ENCODE results near the gene CTNNAL1. TPM values are rescaled to one million over a fixed set of nuclear protein-coding genes. Genes with fewer than 3 reads are reported as not detected.

Gene CTNNAL1
- total and polyA plus RNA-seq, 3 donors from 2014 or later = 52.3 to 92.7 (median 86.4) TPM

- TF ChIP-seq CTCF (IDR thresholded peaks at IDR 0.05) = no peak
- no peak for TF ChIP-seq POLR2A (IDR thresholded peaks at IDR 0.05)
- Histone ChIP-seq H3K36me3 (ENCODE audit: low read depth, missing control alignments) (no peaks in the 10 kb centered on the region), H3K4me1 (peaks cover 6% of the 10 kb centered on the region), H3K27ac (no peak overlapping the region), H3K27me3 (no peaks in the 10 kb centered on the region), H3K9me3 (no peaks in the 10 kb centered on the region), H3K4me3 (no peak overlapping the region)
- DNase-seq = no peak
- WGBS, 2 donors = 57 to 65% methylated on average over 6 of the region's 6 CpGs
- intact Hi-C loops (cut with DNase I; ENCODE audit: low total_unique reads) = no loop called here
These were observed 7.5 kb upstream of the CTNNAL1 start for GRCh38 chr9:109020581-109021511.

GRCh38 chr9:109020113-109020512, 6.8 kb upstream of the CTNNAL1 start:
- no peak for DNase-seq
- H3K9me3 ChIP-seq = no peaks in the 10 kb centered on the region
- WGBS, 2 donors = 69 to 76% methylated on average over 3 of the region's 3 CpGs
- no peaks in the 10 kb centered on the region for H3K27me3 ChIP-seq
- intact Hi-C loops (cut with DNase I; ENCODE audit: low total_unique reads) = no loop called here
- H3K4me1 ChIP-seq = peaks cover 6% of the 10 kb centered on the region
- no peak overlapping the region for H3K27ac ChIP-seq
- TF ChIP-seq CTCF (IDR thresholded peaks at IDR 0.05) = no peak
- no peak for TF ChIP-seq POLR2A (IDR thresholded peaks at IDR 0.05)
- no peaks in the 10 kb centered on the region for H3K36me3 ChIP-seq (ENCODE audit: low read depth, missing control alignments)
- H3K4me3 ChIP-seq = no peak overlapping the region

GRCh38 chr9:109019420-109019819, 6.1 kb upstream of the CTNNAL1 start:
- no peaks in the 10 kb centered on the region for H3K9me3 ChIP-seq
- H3K36me3 ChIP-seq (ENCODE audit: low read depth, missing control alignments) = no peaks in the 10 kb centered on the region
- no peak overlapping the region for H3K4me3 ChIP-seq
- peaks cover 6% of the 10 kb centered on the region for H3K4me1 ChIP-seq
- TF ChIP-seq CTCF (IDR thresholded peaks at IDR 0.05) (no peak), POLR2A (IDR thresholded peaks at IDR 0.05) (no peak)
- WGBS, 2 donors = 66 to 69% methylated on average over 3 of the region's 3 CpGs
- intact Hi-C loops (cut with DNase I; ENCODE audit: low total_unique reads) = no loop called here
- no peak overlapping the region for H3K27ac ChIP-seq
- no peak for DNase-seq
- H3K27me3 ChIP-seq = no peaks in the 10 kb centered on the region

- no peak for DNase-seq
- no peaks in the 10 kb centered on the region for H3K36me3 ChIP-seq (ENCODE audit: low read depth, missing control alignments)
- no peaks in the 10 kb centered on the region for H3K9me3 ChIP-seq
- H3K27ac ChIP-seq = no peak overlapping the region
- no peak for TF ChIP-seq CTCF (IDR thresholded peaks at IDR 0.05)
- no peak for TF ChIP-seq POLR2A (IDR thresholded peaks at IDR 0.05)
- 81 to 86% methylated on average over 6 of the region's 6 CpGs for WGBS, 2 donors
- no peak overlapping the region for H3K4me3 ChIP-seq
- H3K27me3 ChIP-seq = no peaks in the 10 kb centered on the region
- intact Hi-C loops (cut with DNase I; ENCODE audit: low total_unique reads) = no loop called here
- no peaks in the 10 kb centered on the region for H3K4me1 ChIP-seq
These were observed 4.2 kb upstream of the CTNNAL1 start for GRCh38 chr9:109017493-109017892.

GRCh38 chr9:109017061-109017460, 3.8 kb upstream of the CTNNAL1 start:
- Histone ChIP-seq H3K9me3 (no peaks in the 10 kb centered on the region), H3K27me3 (no peaks in the 10 kb centered on the region), H3K4me3 (no peak overlapping the region), H3K36me3 (ENCODE audit: low read depth, missing control alignments) (no peaks in the 10 kb centered on the region), H3K27ac (no peak overlapping the region), H3K4me1 (no peaks in the 10 kb centered on the region)
- DNase-seq = no peak
- intact Hi-C loops (cut with DNase I; ENCODE audit: low total_unique reads) = no loop called here
- TF ChIP-seq POLR2A (IDR thresholded peaks at IDR 0.05) (no peak), CTCF (IDR thresholded peaks at IDR 0.05) (no peak)

All from testis (tissue), 3 donors.